Skin epidermis (tissue), 12 donors: Measurements from ENCODE around the gene GRIK3.
"Not testable (repeated sequence)": the region's sequence is repeated elsewhere in the genome, so short reads cannot be mapped to it uniquely, and the experiment has no call there.

Experiments used
- H3K27ac ChIP-seq, 21 experiments: fragments of 200-600 bp; sonication (generic) in 11 of 21; one replicate each; pipeline ENCODE4 v1.5.0; 2020; ENCODE audit warnings: mild to moderate bottlenecking in 3 of 21, inconsistent platforms in 2 of 21, moderate library complexity in 2 of 21
- H3K4me3 ChIP-seq, 7 experiments: fragments of 200-600 bp; sonication (generic) in 2 of 7; one replicate each; pipeline ENCODE4 v1.5.0; 2020; ENCODE audit warnings: inconsistent platforms in 2 of 7, mild to moderate bottlenecking in 2 of 7, moderate library complexity in 1 of 7

GRIK3 gene

GRCh38 chr1:37034121-37035013 is at the start of gene GRIK3:
GRIK3 (minus strand) TSS chr1:37034515; CDS start chr1:37034108, 407 bp downstream.
- Histone ChIP-seq H3K27ac (no peak within 1 kb of the TSS), H3K4me3 (peak within 1 kb of the TSS in 2 of 7 experiments; percentile 13 to 15)

GRCh38 chr1:37084013-37084412 is 49.7 kb upstream of the GRIK3 start:
- H3K27ac ChIP-seq = no peak overlapping the region
- no peak overlapping the region for H3K4me3 ChIP-seq

- Histone ChIP-seq H3K4me3 (no peak overlapping the region), H3K27ac (no peak overlapping the region)
These were observed 49.3 kb upstream of the GRIK3 start for GRCh38 chr1:37083603-37084002.

GRCh38 chr1:37080296-37080986 is 46.1 kb upstream of the GRIK3 start:
- not testable (repeated sequence) for H3K27ac ChIP-seq, H3K4me3 ChIP-seq

DNA sequence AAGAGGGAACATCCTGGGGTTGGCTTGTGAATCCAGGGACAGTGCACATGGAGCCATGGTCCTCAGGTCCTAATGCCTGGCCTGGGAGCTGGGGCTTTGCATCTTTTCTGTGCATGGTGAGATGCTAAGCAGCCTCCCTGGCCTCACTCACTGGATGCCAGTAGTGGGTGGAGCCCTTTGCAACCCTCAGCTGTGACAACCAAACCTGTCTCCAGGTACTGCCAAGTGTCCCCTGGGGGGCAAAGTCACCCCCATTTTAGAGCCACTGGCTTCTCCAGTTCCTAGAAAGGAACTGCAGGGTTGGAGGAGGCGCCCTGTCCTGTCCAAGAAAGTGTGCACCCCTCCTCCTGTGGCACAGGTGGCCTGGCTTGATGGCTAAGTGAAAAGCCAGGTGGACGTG is 44.6 kb upstream of the GRIK3 start:
- H3K27ac ChIP-seq = no peak overlapping the region
- no peak overlapping the region for H3K4me3 ChIP-seq

DNA sequence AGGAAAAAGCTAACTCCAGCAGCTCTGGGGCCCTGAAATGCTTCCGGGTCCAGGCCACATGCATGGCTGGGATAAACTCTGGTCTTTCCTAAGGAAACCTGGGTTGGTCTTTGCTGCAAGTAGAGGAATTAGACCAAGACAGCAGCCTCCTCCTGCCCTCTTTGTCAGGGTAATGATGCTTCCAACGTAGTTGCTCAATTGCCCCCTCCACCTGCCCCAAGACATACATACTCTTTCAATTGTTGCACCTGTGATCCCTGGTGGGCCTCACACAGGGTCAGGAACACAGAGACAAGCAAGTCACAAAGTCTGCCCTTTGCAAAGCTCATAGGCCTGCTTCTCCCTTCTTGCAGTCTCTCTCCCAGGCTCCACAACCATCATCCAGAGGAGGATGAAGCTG is 41.9 kb upstream of the GRIK3 start:
- Histone ChIP-seq H3K4me3 (no peak overlapping the region), H3K27ac (no peak overlapping the region)

- no peak overlapping the region for H3K27ac ChIP-seq
These were observed 39.6 kb upstream of the GRIK3 start for GRCh38 chr1:37073854-37074379.

DNA sequence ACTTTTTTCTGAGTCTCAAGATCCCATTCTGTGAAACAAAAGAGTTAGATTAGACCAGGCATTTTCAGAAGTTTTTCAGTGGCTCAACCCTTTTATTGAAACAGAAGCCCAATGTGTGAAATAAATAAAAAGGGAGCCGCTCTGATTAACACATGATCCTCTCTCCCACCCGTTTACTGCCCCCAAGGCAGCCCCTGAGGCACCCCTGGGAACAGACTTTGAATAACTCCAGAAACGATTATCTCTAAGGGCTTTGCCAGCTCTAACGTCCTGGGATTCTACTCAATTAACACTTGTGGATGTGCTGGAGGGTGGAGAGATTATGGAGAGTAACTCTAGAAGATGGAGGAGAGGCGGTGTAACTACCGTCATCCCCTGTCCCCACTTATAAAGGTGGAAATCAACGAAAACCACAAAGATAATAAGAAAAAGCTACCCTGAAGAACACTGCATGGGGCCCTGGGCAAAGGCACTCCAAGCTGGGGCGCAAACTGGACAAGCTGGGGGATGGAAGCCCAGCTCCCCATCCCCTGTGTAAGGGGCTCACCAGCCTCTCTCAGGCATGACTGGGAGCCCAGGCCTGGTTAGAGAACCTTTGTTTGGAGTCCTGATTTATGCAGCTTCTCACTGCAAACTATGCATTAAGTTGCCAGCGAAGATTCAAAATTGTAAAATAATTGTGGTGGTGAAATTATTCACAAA is 39.0 kb upstream of the GRIK3 start:
- H3K4me3 ChIP-seq = no peak overlapping the region
- H3K27ac ChIP-seq = no peak overlapping the region

More at GRCh38 chr1:37073854-37074379, 39.6 kb upstream of the GRIK3 start:
- H3K4me3 ChIP-seq = no peak overlapping the region

DNA sequence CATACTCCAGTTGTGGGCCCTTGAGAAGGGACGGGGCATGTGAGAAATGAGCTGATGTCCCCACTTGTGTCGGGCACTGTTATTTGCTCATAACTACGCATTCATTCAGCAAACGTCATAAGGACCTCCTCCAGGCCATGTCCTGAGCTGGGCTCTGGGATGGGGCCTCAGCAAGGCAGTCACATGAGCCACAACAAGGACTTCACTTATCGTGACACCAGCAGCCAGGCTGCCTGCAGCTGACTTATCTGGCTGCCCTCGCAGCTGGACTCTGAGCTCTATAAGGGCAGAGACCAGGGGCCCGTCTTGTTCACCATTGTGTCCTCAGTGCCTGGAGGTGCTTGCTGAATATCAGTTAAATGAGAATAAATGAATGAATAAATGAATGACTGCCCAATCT is 37.5 kb upstream of the GRIK3 start:
- no peak overlapping the region for H3K4me3 ChIP-seq
- H3K27ac ChIP-seq = no peak overlapping the region

DNA sequence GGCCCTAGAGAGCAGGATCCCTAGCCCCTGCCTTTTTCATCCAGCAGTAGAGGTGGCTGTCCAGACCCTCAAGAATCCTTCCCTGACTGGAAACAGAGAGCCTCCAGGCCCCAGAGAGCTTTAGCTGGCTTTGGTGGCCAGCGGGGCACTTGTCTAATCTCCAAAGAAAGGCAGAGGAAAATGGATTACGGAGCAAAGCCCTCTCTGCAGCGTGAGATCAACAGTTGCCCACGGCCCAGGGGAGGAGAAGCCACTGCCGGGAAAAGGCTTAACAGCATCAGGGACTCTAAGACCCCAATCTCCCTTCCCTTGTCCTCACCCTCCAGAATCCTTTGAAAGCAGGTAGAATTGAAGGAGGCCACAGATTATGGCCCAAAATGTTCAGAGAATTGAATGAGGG is 35.8 kb upstream of the GRIK3 start:
- Histone ChIP-seq H3K27ac (no peak overlapping the region), H3K4me3 (no peak overlapping the region)

DNA sequence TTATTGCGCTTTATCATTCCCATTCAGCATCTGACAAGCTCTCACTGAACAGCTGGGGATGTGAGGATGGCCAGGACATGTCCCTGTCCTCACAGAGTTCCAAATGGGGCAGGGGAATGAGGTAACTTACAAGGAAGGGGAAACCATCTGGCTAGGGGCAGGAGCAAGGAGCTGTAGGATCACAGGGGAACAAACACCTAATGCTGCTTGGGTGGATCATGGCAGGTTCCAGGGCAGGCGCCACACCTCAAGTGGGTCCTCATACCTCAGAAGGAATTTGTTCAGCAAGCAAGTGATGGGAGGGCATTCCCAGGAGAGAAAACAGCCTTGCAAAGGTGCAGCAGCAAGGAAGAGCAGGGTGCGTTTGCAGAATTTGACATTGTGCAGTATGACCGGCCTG is 35.1 kb upstream of the GRIK3 start:
- H3K27ac ChIP-seq = no peak overlapping the region

DNA sequence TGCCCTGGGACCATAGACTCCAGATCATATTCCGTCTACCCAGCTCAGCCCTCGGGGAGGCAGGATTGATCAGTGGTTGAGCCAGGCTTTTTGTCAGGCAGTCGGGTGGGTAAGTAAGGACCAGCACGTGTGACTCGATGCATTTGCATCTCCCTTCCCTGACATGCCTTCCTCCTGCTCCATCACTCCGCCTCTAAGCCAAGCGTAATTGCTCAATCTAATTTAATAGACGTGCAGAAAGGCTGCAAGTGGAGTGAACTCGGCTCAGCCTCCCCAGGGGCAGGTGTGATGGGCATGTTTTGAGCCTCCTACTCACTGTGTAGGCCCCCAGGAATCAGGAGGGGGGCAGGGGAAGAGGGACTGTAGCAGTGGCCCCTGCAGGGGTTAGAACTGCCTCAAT is 34.6 kb upstream of the GRIK3 start:
- no peak overlapping the region for H3K4me3 ChIP-seq
- H3K27ac ChIP-seq = no peak overlapping the region

More for the DNA sequence above, 35.1 kb upstream of the GRIK3 start:
- H3K4me3 ChIP-seq = no peak overlapping the region

- H3K4me3 ChIP-seq = no peak overlapping the region
- no peak overlapping the region for H3K27ac ChIP-seq
These were observed 33.9 kb upstream of the GRIK3 start for GRCh38 chr1:37068260-37068659.

DNA sequence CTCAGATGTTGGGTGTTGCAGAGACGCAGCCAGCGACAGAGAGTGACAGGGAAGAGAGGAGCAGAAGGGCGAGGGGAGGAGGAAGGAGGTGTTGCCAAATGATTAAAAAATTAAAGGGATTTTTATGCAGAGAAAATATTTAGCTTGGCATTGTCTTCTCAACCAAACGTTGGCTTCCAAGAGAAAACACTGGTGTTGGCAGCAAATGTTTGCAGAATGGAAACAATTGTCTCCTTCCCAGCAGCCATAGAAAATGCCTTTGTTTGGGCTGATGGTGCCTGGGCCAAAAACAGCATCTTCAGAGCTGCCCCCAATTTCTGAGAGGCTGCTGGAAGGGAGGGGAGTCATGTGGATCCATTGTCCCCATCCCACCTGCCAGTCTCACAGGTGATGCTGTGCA is 29.7 kb upstream of the GRIK3 start:
- H3K27ac ChIP-seq = no peak overlapping the region
- H3K4me3 ChIP-seq = no peak overlapping the region

- Histone ChIP-seq H3K27ac (no peak overlapping the region), H3K4me3 (no peak overlapping the region)
These were observed 25.0 kb upstream of the GRIK3 start for GRCh38 chr1:37059346-37059745.

GRCh38 chr1:37058424-37058988 is 24.2 kb upstream of the GRIK3 start:
- Histone ChIP-seq H3K4me3 (no peak overlapping the region), H3K27ac (no peak overlapping the region)

GRCh38 chr1:37056325-37056724 is 22.0 kb upstream of the GRIK3 start:
- Histone ChIP-seq H3K27ac (no peak overlapping the region), H3K4me3 (no peak overlapping the region)

DNA sequence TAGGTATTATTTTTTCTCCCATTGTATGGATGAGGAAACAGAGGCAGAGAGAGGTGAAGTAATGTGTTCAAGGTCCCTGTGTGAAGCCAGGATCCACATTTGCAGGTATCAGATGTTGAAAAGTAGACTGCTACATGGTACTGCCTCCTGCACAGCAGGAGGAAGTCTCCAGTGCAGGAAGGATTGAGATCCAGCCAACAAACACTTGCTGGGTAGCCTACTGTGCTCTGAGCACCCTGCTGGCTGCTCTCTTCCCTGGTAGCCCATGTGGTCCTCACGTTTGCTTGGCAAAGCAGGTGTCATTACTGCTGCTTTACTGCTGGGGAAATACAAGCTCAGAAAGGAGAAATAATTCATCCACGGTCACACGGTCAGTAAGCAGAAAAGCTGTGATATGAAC is 21.3 kb upstream of the GRIK3 start:
- H3K4me3 ChIP-seq = no peak overlapping the region
- no peak overlapping the region for H3K27ac ChIP-seq

DNA sequence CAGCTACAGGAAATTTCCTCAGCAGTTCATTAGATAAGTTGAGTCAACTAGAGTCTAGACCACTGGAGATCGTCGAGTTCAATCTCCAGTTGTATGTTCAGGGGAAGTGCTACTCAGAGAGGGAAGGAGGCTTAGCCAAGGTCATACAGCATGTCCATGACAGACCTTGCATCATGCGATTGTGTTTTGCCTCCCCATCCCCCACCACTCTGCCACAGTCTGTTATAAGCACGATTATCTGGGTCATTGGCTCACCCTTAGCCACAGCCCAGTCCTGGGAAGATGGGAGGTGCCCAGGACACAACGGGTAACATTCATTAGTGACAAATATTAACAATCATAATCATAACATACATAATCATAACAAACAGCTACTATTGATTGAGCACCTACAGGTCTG is 18.9 kb upstream of the GRIK3 start:
- Histone ChIP-seq H3K27ac (no peak overlapping the region), H3K4me3 (no peak overlapping the region)

DNA sequence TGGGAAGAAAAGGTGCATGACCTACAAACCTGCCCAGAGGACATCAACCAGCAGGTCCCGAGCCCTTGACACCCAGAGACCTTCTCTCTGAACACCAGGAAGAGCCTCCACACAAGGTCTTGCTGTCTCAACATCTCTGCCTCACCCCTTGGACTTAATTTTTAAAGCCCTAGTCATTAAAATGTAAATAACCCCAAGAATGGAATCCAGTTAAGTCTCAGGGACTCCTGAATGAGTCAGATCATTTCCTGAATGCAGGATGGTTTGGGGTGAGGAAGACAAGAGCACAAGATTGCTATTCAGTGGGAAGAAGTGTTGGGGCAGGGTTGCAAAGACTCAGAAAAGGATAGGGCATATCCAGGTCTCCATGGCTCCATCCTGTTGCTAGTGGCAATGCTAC is 17.8 kb upstream of the GRIK3 start:
- no peak overlapping the region for H3K27ac ChIP-seq
- H3K4me3 ChIP-seq = no peak overlapping the region
